Breast epithelium (tissue), 3 donors: ENCODE results near the gene ATG5.

Source experiments
- CTCF ChIP-seq, 3 donors: fragments of 450-650 bp; IDR thresholded peaks; one replicate each; pipeline ENCODE4 v1.5.1; 2016 to 2017; ENCODE audit warnings: antibody characterized with exemption in 3 of 3, mild to moderate bottlenecking in 3 of 3, moderate library complexity in 3 of 3
- POLR2A ChIP-seq: fragments of 450-650 bp; IDR thresholded peaks from one replicate; pipeline ENCODE4 v1.6.1; 2016; ENCODE audit warnings: antibody characterized with exemption, mild to moderate bottlenecking, moderate library complexity
- POLR2AphosphoS5 ChIP-seq, 3 donors: sonication (generic); formaldehyde crosslinking; IDR thresholded peaks; one replicate each; pipeline ENCODE4 v1.6.1; 2017; ENCODE audit warnings: antibody characterized with exemption in 3 of 3

GRCh38 chr6:106135911-106136571 lies 189.5 kb downstream of the ATG5 start:
- TF ChIP-seq CTCF (IDR thresholded peaks at IDR 0.05) (no peak), POLR2A (no peak), POLR2AphosphoS5 (IDR thresholded peaks at IDR 0.05) (no peak)
